Endothelial cell of umbilical vein (primary cell): Measurements from ENCODE around the gene ELMO1. TPM values are rescaled to one million over a fixed set of nuclear protein-coding genes. Genes with fewer than 3 reads are reported as not detected.

Experiments used
- BruUV-seq: library from RNA; stranded (reverse); fragments of 400-500 nt; replicated peaks from 2 replicates; lab custom pipeline; 2021; lab: Mats Ljungman, UMichigan
- CTCF ChIA-PET: fragments of 300-600, 350-600 bp; sonication (Branson Sonifier 250); formaldehyde crosslinking; loops from one replicate; lab custom pipeline; 2021; ENCODE audit warnings: antibody characterized with exemption, inconsistent platforms; lab: Charles Lee
- POLR2A ChIA-PET: fragments of 300-600, 350-600 bp; sonication (Branson Sonifier 250); formaldehyde crosslinking; loops from one replicate; lab custom pipeline; 2021; ENCODE audit warnings: antibody characterized with exemption, inconsistent platforms; lab: Charles Lee
- DNase-seq: peaks from one replicate; pipeline ENCODE4 v3.0.0-alpha.2; 2011; ENCODE audit warnings: low read depth, low spot score
- FAIRE-seq: peaks from 2 replicates; lab custom pipeline; 2011; peaks lifted over from hg19 to GRCh38; lab: Jason Lieb, UNC
- H2AFZ ChIP-seq: 2 replicates; pipeline ENCODE4 v1.6.0; 2012; ENCODE audit warnings: low read depth, low read length, control low read depth, inconsistent platforms
- H3K27ac ChIP-seq: 2 replicates; pipeline ENCODE4 v1.5.1; 2011; ENCODE audit warnings: low read depth, mild to moderate bottlenecking, control low read depth, low read length, moderate library complexity; ENCODE audit not compliant: insufficient read depth
- H3K27me3 ChIP-seq, 2 experiments: 2 replicates each; pipeline versions ENCODE4 v1.6.0 to v1.6.1; 2011; ENCODE audit warnings: low read length in 2 of 2, mixed read lengths in 1 of 2; ENCODE audit not compliant: control insufficient read depth in 2 of 2, insufficient read depth in 2 of 2
- H3K36me3 ChIP-seq, 2 experiments: 2 replicates in 1 of 2; 3 replicates in 1 of 2; pipeline ENCODE4 v1.5.1; 2011; ENCODE audit warnings: low read length in 2 of 2, mild to moderate bottlenecking in 1 of 2, moderate library complexity in 1 of 2; ENCODE audit not compliant: control insufficient read depth in 2 of 2, insufficient read depth in 2 of 2; ENCODE audit errors: extremely low read depth in 1 of 2
- H3K4me1 ChIP-seq: 3 replicates; pipeline ENCODE4 v1.5.1; 2011; ENCODE audit warnings: mild to moderate bottlenecking, low read length; ENCODE audit not compliant: control insufficient read depth, insufficient read depth; ENCODE audit errors: extremely low read depth
- H3K4me2 ChIP-seq: 2 replicates; pipeline ENCODE4 v1.6.1; 2011; ENCODE audit warnings: low read length, control low read depth, mixed read lengths; ENCODE audit not compliant: insufficient read depth
- H3K4me3 ChIP-seq, 3 experiments: fragments of 200-600 bp in 1 of 3; sonication (generic), shearing (Covaris generic) in 1 of 3; replicated peaks in 1 of 3; 2 replicates each; pipeline ENCODE4 v1.5.1; 2011 to 2016; ENCODE audit warnings: control low read depth in 3 of 3, low read length in 3 of 3, mild to moderate bottlenecking in 2 of 3, inconsistent platforms in 1 of 3, low read depth in 1 of 3, moderate library complexity in 1 of 3; ENCODE audit not compliant: insufficient read depth in 1 of 3
- H3K79me2 ChIP-seq: 2 replicates; pipeline ENCODE4 v1.6.0; 2012; ENCODE audit warnings: low read length, inconsistent platforms; ENCODE audit not compliant: control insufficient read depth, insufficient read depth
- H3K9ac ChIP-seq: replicated peaks from 2 replicates; pipeline ENCODE3; 2011; ENCODE audit warnings: low read length, control low read depth; ENCODE audit not compliant: insufficient read depth; ENCODE audit errors: extremely low read depth
- H3K9me1 ChIP-seq: replicated peaks from 3 replicates; pipeline ENCODE4 v1.6.0; 2011; ENCODE audit warnings: mild to moderate bottlenecking, low read length; ENCODE audit not compliant: control insufficient read depth, insufficient read depth; ENCODE audit errors: extremely low read depth
- H3K9me3 ChIP-seq: replicated peaks from 2 replicates; pipeline ENCODE4 v1.5.1; 2012; ENCODE audit warnings: low read length, inconsistent platforms; ENCODE audit not compliant: control insufficient read depth, insufficient read depth
- H4K20me1 ChIP-seq: replicated peaks from 2 replicates; pipeline ENCODE3; 2011; ENCODE audit warnings: mild to moderate bottlenecking, low read length; ENCODE audit not compliant: control insufficient read depth, insufficient read depth; ENCODE audit errors: extremely low read depth
- EZH2 ChIP-seq: IDR thresholded peaks from 2 replicates; pipeline ENCODE4 v1.6.1; 2012; ENCODE audit warnings: borderline replicate concordance, low read depth, mild to moderate bottlenecking, moderate library complexity, low read length, inconsistent platforms; ENCODE audit not compliant: severe bottlenecking
- FOS ChIP-seq: IDR thresholded peaks from 2 replicates; pipeline ENCODE4 v1.6.1; 2011; ENCODE audit warnings: mild to moderate bottlenecking, low read length, moderate library complexity, borderline replicate concordance; ENCODE audit not compliant: insufficient read depth
- GATA2 ChIP-seq: IDR thresholded peaks from 2 replicates; pipeline ENCODE4 v1.7.0; 2011; ENCODE audit warnings: low read depth, mild to moderate bottlenecking, moderate library complexity, mixed read lengths, low read length; ENCODE audit not compliant: insufficient read length, insufficient read depth
- JUN ChIP-seq: IDR thresholded peaks from 2 replicates; pipeline ENCODE4 v1.6.1; 2011; ENCODE audit warnings: borderline replicate concordance, low read depth; ENCODE audit not compliant: insufficient read length, insufficient read depth
- MYC ChIP-seq: IDR thresholded peaks from one replicate; pipeline ENCODE4 v1.6.1; 2011; ENCODE audit warnings: mild to moderate bottlenecking, low read depth, low read length
- POLR2A ChIP-seq: IDR thresholded peaks from 2 replicates; pipeline ENCODE4 v1.6.1; 2012; ENCODE audit warnings: low read depth, mild to moderate bottlenecking, control low read depth, low read length
- POLR2AphosphoS5 ChIP-seq: IDR thresholded peaks from 2 replicates; pipeline ENCODE4 v1.6.1; 2012; ENCODE audit warnings: low read depth, mild to moderate bottlenecking, control low read depth, low read length, moderate library complexity; ENCODE audit not compliant: insufficient read depth
- dilution Hi-C: fragments of 300-500 bp; cut with MboI; formaldehyde crosslinking; loops from one replicate; pipeline ENCODE4 v1.15.0; 2019; ENCODE audit warnings: low sequenced_read_pairs; ENCODE audit not compliant: extremely low pct_ligation_motif_present
- intact Hi-C: fragments of 100-400 bp; cut with micrococcal nuclease; formaldehyde crosslinking; loops from one replicate; pipeline ENCODE4 v1.10.0; 2022
- polyA plus RNA-seq, 4 experiments: library from polyadenylated mRNA; depleted of rRNA in 3 of 4; stranded (reverse) in 3 of 4; unstranded in 1 of 4; fragments of >200 nt; gene quantifications; 2 replicates each; pipeline versions ENCODE4 v1.2.1 to v1.2.3, GENCODE V29; 2011 to 2012; ENCODE audit warnings: missing spikeins in 1 of 4
- total RNA-seq: library from RNA; stranded (reverse); gene quantifications from 2 replicates; pipeline ENCODE4 v1.2.3, GENCODE V29; 2021
- TF ChIP-seq, protein P1 (sequence below), 2 donors: IDR thresholded peaks; 1 replicate in 1 of 2; 2 replicates in 1 of 2; pipeline ENCODE4 v1.5.1; 2011; ENCODE audit warnings: low read length in 2 of 2, mild to moderate bottlenecking in 2 of 2, moderate library complexity in 2 of 2, control low read depth in 1 of 2, inconsistent platforms in 1 of 2, low read depth in 1 of 2; ENCODE audit not compliant: insufficient read depth in 1 of 2; ENCODE audit errors: extremely low read depth in 1 of 2
- TF ChIP-seq, protein P2 (sequence below): IDR thresholded peaks from 2 replicates; pipeline ENCODE4 v1.6.1; 2011; ENCODE audit not compliant: insufficient read depth, insufficient read length

Gene ELMO1
- total and polyA plus RNA-seq, 2 donors (not counting 3 experiments of a cell fraction or from before 2014, with no cell fraction given): 17.0 to 30.6 TPM

GRCh38 chr7:37430171-37430570 lies 18.5 kb downstream of the ELMO1 start:
- BruUV-seq: TSS peak; percentile 46
- H3K27me3 ChIP-seq: no peaks in the 10 kb centered on the region
- no peaks in the 10 kb centered on the region for H3K36me3 ChIP-seq
- intact Hi-C loops (loop anchor here (1.0 to 2.0 kb wide), 5 partner anchors 11 to 76 kb away; no protein-coding TSS in a partner anchor), dilution Hi-C loops (no loop called here)
- H4K20me1 ChIP-seq: no peaks in the 10 kb centered on the region
- H3K9ac ChIP-seq: peak overlapping the region; percentile 52
- H3K4me1 ChIP-seq: peaks cover 20% of the 10 kb centered on the region
- peak overlapping the region; percentile 73 for H3K27ac ChIP-seq
- ChIA-PET POLR2A (interaction anchor here (1.1 kb wide), 1 partner anchor 18 kb away, joined by 3 read pairs; no protein-coding TSS in a partner anchor), CTCF (interaction anchor here (0.8 to 2.5 kb wide), 10 partner anchors 9 to 146 kb away, joined by 3 to 12 read pairs (median 4); partner anchors contain the start of gene ELMO1)
- no peaks in the 10 kb centered on the region for H3K79me2 ChIP-seq
- TF ChIP-seq POLR2A (no peak), GATA2 (no peak), FOS (no peak), POLR2AphosphoS5 (no peak), MYC (no peak), EZH2 (no peak), JUN (no peak)
- TF ChIP-seq, protein P1, sequence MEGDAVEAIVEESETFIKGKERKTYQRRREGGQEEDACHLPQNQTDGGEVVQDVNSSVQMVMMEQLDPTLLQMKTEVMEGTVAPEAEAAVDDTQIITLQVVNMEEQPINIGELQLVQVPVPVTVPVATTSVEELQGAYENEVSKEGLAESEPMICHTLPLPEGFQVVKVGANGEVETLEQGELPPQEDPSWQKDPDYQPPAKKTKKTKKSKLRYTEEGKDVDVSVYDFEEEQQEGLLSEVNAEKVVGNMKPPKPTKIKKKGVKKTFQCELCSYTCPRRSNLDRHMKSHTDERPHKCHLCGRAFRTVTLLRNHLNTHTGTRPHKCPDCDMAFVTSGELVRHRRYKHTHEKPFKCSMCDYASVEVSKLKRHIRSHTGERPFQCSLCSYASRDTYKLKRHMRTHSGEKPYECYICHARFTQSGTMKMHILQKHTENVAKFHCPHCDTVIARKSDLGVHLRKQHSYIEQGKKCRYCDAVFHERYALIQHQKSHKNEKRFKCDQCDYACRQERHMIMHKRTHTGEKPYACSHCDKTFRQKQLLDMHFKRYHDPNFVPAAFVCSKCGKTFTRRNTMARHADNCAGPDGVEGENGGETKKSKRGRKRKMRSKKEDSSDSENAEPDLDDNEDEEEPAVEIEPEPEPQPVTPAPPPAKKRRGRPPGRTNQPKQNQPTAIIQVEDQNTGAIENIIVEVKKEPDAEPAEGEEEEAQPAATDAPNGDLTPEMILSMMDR (IDR thresholded peaks at IDR 0.05; ENCODE audit: extremely low read depth in 1 of 2, insufficient read depth in 1 of 2, low read depth in 1 of 2, low read length in 2 of 2): no peak
- TF ChIP-seq, protein P2, sequence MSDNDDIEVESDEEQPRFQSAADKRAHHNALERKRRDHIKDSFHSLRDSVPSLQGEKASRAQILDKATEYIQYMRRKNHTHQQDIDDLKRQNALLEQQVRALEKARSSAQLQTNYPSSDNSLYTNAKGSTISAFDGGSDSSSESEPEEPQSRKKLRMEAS: no peak
- no peaks in the 10 kb centered on the region for H3K9me3 ChIP-seq
- DNase-seq: peak; percentile 69
- H3K4me3 ChIP-seq: no peak overlapping the region
- no peak for FAIRE-seq
- no peaks in the 10 kb centered on the region for H3K9me1 ChIP-seq
- H3K4me2 ChIP-seq: peak overlapping the region; percentile 74
- H2AFZ ChIP-seq: peak overlapping the region; percentile 11
